ENCODE data around the gene ZNF268.

DNA sequence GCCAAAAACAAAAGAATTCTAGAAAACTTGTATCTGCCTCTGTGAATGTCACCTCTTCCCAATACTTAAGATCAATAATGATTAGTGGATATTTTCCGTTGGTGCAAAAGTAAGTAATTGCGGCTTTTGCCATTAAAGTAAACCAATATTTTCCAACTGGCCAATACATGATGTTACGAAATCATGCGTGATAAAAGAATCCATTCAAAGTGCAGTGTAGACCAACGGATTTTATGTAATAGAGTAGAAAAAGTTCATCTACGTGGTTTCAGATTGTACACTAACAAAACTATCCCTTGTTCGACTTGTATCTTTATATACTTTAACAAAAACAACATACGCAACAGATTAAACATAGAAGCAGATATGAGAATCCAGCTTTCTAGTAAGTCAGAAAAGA lies 626 bp upstream of the ZNF268 start:
- TF ChIP-seq, protein P1, sequence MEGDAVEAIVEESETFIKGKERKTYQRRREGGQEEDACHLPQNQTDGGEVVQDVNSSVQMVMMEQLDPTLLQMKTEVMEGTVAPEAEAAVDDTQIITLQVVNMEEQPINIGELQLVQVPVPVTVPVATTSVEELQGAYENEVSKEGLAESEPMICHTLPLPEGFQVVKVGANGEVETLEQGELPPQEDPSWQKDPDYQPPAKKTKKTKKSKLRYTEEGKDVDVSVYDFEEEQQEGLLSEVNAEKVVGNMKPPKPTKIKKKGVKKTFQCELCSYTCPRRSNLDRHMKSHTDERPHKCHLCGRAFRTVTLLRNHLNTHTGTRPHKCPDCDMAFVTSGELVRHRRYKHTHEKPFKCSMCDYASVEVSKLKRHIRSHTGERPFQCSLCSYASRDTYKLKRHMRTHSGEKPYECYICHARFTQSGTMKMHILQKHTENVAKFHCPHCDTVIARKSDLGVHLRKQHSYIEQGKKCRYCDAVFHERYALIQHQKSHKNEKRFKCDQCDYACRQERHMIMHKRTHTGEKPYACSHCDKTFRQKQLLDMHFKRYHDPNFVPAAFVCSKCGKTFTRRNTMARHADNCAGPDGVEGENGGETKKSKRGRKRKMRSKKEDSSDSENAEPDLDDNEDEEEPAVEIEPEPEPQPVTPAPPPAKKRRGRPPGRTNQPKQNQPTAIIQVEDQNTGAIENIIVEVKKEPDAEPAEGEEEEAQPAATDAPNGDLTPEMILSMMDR (IDR thresholded peaks at IDR 0.05) = no peak
- TF ChIP-seq POLR2A (IDR thresholded peaks at IDR 0.05) = no peak
